Sigmoid colon (tissue), 7 donors: ENCODE results near the gene ALCAM. TPM values are rescaled to one million over a fixed set of nuclear protein-coding genes. Genes with fewer than 3 reads are reported as not detected.

ENCODE experiments used
- DNase-seq: peaks from one replicate; pipeline ENCODE4 v3.0.0-alpha.2; 2019
- H3K27ac ChIP-seq, 4 donors: fragments of 200-600 bp; sonication (generic); one replicate each; pipeline ENCODE4 v1.5.1; 2016 to 2019; ENCODE audit warnings: mild to moderate bottlenecking in 1 of 4
- H3K27me3 ChIP-seq, 3 donors: fragments of 200-600 bp; sonication (generic); one replicate each; pipeline ENCODE4 v1.5.1; 2019; ENCODE audit warnings: mild to moderate bottlenecking in 1 of 3
- H3K36me3 ChIP-seq, 4 donors: fragments of 200-600 bp; sonication (generic); one replicate each; pipeline ENCODE4 v1.5.1; 2016 to 2019
- H3K4me1 ChIP-seq, 4 donors: fragments of 200-600 bp; sonication (generic); one replicate each; pipeline ENCODE4 v1.5.1; 2017 to 2019
- H3K4me3 ChIP-seq, 4 donors: fragments of 200-600 bp; sonication (generic); one replicate each; pipeline ENCODE4 v1.5.1; 2017 to 2019; ENCODE audit warnings: mild to moderate bottlenecking in 2 of 4, moderate library complexity in 1 of 4
- H3K9me3 ChIP-seq, 4 donors: fragments of 200-600 bp in 3 of 4; sonication (generic) in 3 of 4; one replicate each; pipeline versions ENCODE4 v1.5.1 to v1.6.1; 2013 to 2019
- EP300 ChIP-seq, 4 donors: sonication (generic); formaldehyde crosslinking; IDR thresholded peaks; one replicate each; pipeline ENCODE4 v1.6.1; 2017; ENCODE audit warnings: antibody characterized with exemption in 4 of 4
- POLR2A ChIP-seq, 2 donors: fragments of 450-650 bp; IDR thresholded peaks; one replicate each; pipeline ENCODE4 v1.6.1; 2016; ENCODE audit warnings: antibody characterized with exemption in 2 of 2, mild to moderate bottlenecking in 2 of 2, moderate library complexity in 2 of 2
- POLR2AphosphoS5 ChIP-seq, 4 donors: sonication (generic); formaldehyde crosslinking; IDR thresholded peaks; one replicate each; pipeline ENCODE4 v1.6.1; 2017; ENCODE audit warnings: antibody characterized with exemption in 4 of 4
- WGBS, 2 donors: extraction: QIAGEN DNeasy Blood & Tissue Kit; methylation state at CpG; one replicate each; pipeline ENCODE4 v1.1.7; 2013; 5-methylcytosine and 5-hydroxymethylcytosine counted together
- intact Hi-C: fragments of 100-400 bp; cut with DNase I; formaldehyde crosslinking; loops from one replicate; pipeline ENCODE4 v1.15.1; 2023
- polyA plus RNA-seq, 3 donors: library from polyadenylated mRNA; stranded (reverse); fragments of 200-250 nt; gene quantifications; one replicate each; pipeline ENCODE4 v1.2.3, GENCODE V29; 2013
- total RNA-seq, 4 donors: library from RNA; depleted of rRNA; stranded (reverse); fragments of >200 nt; gene quantifications; one replicate each; pipeline ENCODE4 v1.1.0, GENCODE V29; 2016
- TF ChIP-seq, protein P1 (sequence below), 4 experiments: fragments of 450-650 bp in 3 of 4; fragments of 200-600 bp in 1 of 4; IDR thresholded peaks; one replicate each; pipeline ENCODE4 v1.5.1; 2016 to 2019; ENCODE audit warnings: antibody characterized with exemption in 4 of 4, mild to moderate bottlenecking in 3 of 4, moderate library complexity in 2 of 4
- donor health status: healthy with polysubstance abuse.
- donor health status: Bipolar disorder and iron deficiency.
- donor health status: healthy.

Gene ALCAM
- total and polyA plus RNA-seq, 7 donors, result 1.8 to 45.1 (median 16.0) TPM

DNA sequence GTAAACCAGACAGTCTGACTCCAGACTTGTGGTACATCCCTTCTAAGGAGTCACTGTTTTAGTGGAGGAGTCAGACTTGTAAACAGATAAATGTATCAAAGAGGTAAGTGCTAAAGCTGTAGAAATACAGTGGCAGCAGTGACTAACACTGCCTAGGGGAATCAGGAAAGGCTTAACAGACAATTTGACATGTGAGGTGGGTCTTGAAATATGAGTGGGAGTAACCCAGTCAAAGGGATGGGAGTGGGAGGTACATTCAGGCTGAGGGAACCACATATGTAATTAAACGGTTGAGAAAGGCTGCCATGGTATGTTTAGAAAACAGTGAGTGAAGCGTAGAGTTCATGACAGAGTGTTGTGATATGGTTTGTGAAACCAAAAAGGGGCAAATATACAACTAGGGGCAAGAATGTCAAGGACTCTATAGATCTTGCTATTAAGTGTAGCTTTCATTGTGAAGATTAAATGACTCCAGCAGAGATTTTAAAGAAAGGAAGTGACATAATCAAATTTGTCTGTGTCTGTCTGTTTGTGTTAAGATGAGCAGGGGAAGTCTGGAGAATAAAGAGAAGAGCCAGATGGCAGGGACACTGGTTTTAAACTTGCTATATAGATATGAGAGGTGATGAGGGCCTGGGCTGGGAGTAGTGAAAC lies 11.2 kb upstream of the ALCAM start:
- H3K36me3 ChIP-seq, result no peaks in the 10 kb centered on the region
- no peaks in the 10 kb centered on the region for H3K9me3 ChIP-seq
- H3K4me1 ChIP-seq, result no peaks in the 10 kb centered on the region
- WGBS, 2 donors, result 68 to 72% methylated on average over 2 of the region's 2 CpGs
- DNase-seq, result no peak
- H3K27me3 ChIP-seq, result peaks cover 0 to 10% (median 0%) of the 10 kb centered on the region in 3 donors
- TF ChIP-seq POLR2AphosphoS5 (IDR thresholded peaks at IDR 0.05) (no peak), EP300 (IDR thresholded peaks at IDR 0.05) (no peak), POLR2A (IDR thresholded peaks at IDR 0.05) (no peak)
- TF ChIP-seq, protein P1, sequence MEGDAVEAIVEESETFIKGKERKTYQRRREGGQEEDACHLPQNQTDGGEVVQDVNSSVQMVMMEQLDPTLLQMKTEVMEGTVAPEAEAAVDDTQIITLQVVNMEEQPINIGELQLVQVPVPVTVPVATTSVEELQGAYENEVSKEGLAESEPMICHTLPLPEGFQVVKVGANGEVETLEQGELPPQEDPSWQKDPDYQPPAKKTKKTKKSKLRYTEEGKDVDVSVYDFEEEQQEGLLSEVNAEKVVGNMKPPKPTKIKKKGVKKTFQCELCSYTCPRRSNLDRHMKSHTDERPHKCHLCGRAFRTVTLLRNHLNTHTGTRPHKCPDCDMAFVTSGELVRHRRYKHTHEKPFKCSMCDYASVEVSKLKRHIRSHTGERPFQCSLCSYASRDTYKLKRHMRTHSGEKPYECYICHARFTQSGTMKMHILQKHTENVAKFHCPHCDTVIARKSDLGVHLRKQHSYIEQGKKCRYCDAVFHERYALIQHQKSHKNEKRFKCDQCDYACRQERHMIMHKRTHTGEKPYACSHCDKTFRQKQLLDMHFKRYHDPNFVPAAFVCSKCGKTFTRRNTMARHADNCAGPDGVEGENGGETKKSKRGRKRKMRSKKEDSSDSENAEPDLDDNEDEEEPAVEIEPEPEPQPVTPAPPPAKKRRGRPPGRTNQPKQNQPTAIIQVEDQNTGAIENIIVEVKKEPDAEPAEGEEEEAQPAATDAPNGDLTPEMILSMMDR (IDR thresholded peaks at IDR 0.05), result no peak
- intact Hi-C loops, result no loop called here
- H3K4me3 ChIP-seq, result no peak overlapping the region
- H3K27ac ChIP-seq, result no peak overlapping the region

DNA sequence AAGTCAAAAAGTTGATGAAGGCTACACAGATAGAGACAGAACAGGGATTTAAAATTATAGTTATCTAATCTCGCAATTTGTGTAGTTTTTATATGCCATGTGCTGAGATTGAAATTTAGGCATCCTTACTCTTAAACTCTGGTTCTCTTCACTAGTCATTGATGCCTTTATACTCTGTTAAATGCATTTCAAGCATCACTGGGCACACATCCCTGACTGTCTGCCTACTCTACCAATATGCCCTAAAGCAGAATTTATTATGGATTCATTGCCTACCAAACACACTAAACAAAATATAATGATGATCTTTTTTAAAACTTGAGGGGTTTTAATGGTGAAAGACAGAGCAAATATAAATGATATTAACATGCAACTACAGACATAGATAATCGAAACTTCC lies 10.3 kb upstream of the ALCAM start:
- peaks cover 0 to 10% (median 0%) of the 10 kb centered on the region in 3 donors for H3K27me3 ChIP-seq
- intact Hi-C loops, result no loop called here
- 92 to 95% methylated on average over 2 of the region's 2 CpGs for WGBS, 2 donors

DNA sequence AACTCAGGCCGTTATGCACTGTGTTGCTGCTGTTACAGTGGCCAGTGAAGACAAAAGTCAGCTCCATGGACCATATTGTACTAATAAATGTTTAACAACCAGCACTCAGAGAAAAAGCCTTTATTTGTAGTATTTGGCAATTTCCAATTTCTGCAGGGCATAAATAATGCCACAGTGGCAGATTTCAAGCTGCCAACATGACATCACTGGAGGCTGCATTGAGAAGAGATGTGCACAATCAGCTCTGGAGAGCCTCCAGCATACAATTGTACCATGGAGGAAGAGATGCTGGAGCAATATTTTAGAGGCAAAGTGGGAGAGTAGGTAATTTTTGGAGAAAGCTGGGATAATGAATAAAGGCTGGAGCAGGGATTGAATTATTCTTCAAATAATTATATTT lies 9.7 kb upstream of the ALCAM start:
- no peak overlapping the region for H3K27ac ChIP-seq
- H3K4me3 ChIP-seq, result no peak overlapping the region
- no peaks in the 10 kb centered on the region for H3K4me1 ChIP-seq
- 90 to 92% methylated on average over 1 of the region's 1 CpG for WGBS, 2 donors
- no peaks in the 10 kb centered on the region for H3K9me3 ChIP-seq
- no peak for DNase-seq
- intact Hi-C loops, result no loop called here
- TF ChIP-seq EP300 (IDR thresholded peaks at IDR 0.05), result no peak
- TF ChIP-seq, protein P1 (IDR thresholded peaks at IDR 0.05), result no peak
- H3K27me3 ChIP-seq, result peaks cover 0 to 10% (median 0%) of the 10 kb centered on the region in 3 donors
- H3K36me3 ChIP-seq, result no peaks in the 10 kb centered on the region

More for the DNA sequence above, 10.3 kb upstream of the ALCAM start:
- TF ChIP-seq POLR2A (IDR thresholded peaks at IDR 0.05) (no peak), POLR2AphosphoS5 (IDR thresholded peaks at IDR 0.05) (no peak), EP300 (IDR thresholded peaks at IDR 0.05) (no peak)
- TF ChIP-seq, protein P1 (IDR thresholded peaks at IDR 0.05), result no peak
- no peaks in the 10 kb centered on the region for H3K9me3 ChIP-seq
- H3K27ac ChIP-seq, result no peak overlapping the region
- DNase-seq, result no peak
- H3K36me3 ChIP-seq, result no peaks in the 10 kb centered on the region
- H3K4me3 ChIP-seq, result no peak overlapping the region
- H3K4me1 ChIP-seq, result no peaks in the 10 kb centered on the region

DNA sequence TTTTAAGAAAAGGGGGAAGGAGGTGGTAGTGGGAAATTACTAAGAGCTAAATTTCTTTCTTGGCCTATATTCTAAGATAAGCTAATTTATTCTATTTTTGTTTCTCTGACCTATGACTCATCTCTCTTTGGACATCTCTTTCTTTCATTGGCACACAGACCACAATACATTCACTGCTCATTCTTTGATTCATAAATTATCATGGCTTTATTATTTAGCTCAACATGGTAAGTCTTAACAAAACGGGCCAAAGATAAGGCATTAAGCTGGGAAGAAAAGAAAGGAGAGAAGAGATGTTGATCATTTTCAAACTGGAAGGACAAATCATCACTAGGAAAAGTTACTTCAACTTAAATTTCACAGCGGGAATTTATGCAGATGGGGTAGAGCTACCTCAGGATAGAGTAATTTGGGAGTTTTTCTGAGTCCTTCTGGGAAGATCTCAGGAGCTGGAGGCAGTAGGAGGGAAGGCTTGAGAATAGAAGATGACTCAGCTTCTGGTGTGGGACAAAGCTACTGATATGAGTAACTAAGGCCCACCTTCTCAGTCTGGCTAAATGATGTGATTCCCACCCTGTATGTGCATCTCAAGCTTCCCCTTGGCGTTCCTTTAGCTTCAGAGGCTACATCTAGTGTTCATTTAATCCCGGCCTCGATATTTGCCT lies 7.5 kb upstream of the ALCAM start:
- intact Hi-C loops, result no loop called here
- TF ChIP-seq POLR2AphosphoS5 (IDR thresholded peaks at IDR 0.05) (no peak), EP300 (IDR thresholded peaks at IDR 0.05) (no peak), POLR2A (IDR thresholded peaks at IDR 0.05) (no peak)
- TF ChIP-seq, protein P1 (IDR thresholded peaks at IDR 0.05), result no peak
- WGBS, 2 donors, result 89% methylated on average over 5 of the region's 5 CpGs

More for the DNA sequence above, 7.5 kb upstream of the ALCAM start:
- Histone ChIP-seq H3K4me3 (no peak overlapping the region), H3K27ac (no peak overlapping the region), H3K4me1 (no peaks in the 10 kb centered on the region), H3K36me3 (no peaks in the 10 kb centered on the region), H3K9me3 (no peaks in the 10 kb centered on the region), H3K27me3 (no peaks in the 10 kb centered on the region)
- DNase-seq, result no peak
